Keratinocyte (primary cell): Measurements from ENCODE around the gene SPAG16. TPM values are rescaled to one million over a fixed set of nuclear protein-coding genes. Genes with fewer than 3 reads are reported as not detected.

Experiments used
- DNase-seq: peaks from one replicate; pipeline ENCODE4 v3.0.0-alpha.2; 2011; ENCODE audit warnings: low read depth, missing footprints, low spot score
- FAIRE-seq: peaks from 2 replicates; lab custom pipeline; 2011; peaks lifted over from hg19 to GRCh38; lab: Jason Lieb, UNC
- H2AFZ ChIP-seq: 2 replicates; pipeline ENCODE4 v1.6.0; 2012; ENCODE audit warnings: low read length, control low read depth, inconsistent platforms; ENCODE audit not compliant: control insufficient read depth
- H3K27ac ChIP-seq: 2 replicates; pipeline ENCODE4 v1.5.1; 2011; ENCODE audit warnings: low read length; ENCODE audit not compliant: control insufficient read depth, insufficient read depth
- H3K27me3 ChIP-seq: 3 replicates; pipeline ENCODE4 v1.6.0; 2011; ENCODE audit warnings: low read length; ENCODE audit not compliant: control insufficient read depth, insufficient read depth; ENCODE audit errors: extremely low read depth
- H3K36me3 ChIP-seq, 2 experiments: 2 replicates in 1 of 2; 3 replicates in 1 of 2; pipeline ENCODE4 v1.5.1; 2011; ENCODE audit warnings: low read length in 2 of 2, mild to moderate bottlenecking in 1 of 2; ENCODE audit not compliant: control insufficient read depth in 2 of 2, insufficient read depth in 2 of 2; ENCODE audit errors: extremely low read depth in 1 of 2
- H3K4me1 ChIP-seq: 3 replicates; pipeline ENCODE4 v1.5.1; 2011; ENCODE audit warnings: low read length; ENCODE audit not compliant: control insufficient read depth, insufficient read depth; ENCODE audit errors: extremely low read depth
- H3K4me2 ChIP-seq: 3 replicates; pipeline ENCODE4 v1.6.0; 2011; ENCODE audit warnings: low read depth, low read length; ENCODE audit not compliant: control insufficient read depth, insufficient read depth; ENCODE audit errors: extremely low read depth
- H3K4me3 ChIP-seq, 3 experiments: fragments of 200-600 bp in 1 of 3; sonication (generic) in 1 of 3; 2 replicates in 2 of 3; 3 replicates in 1 of 3; pipeline ENCODE4 v1.5.1; 2011 to 2016; ENCODE audit warnings: low read length in 3 of 3, mild to moderate bottlenecking in 3 of 3, control low read depth in 2 of 3, inconsistent platforms in 1 of 3, low read depth in 1 of 3, mixed read lengths in 1 of 3, mixed run types in 1 of 3, moderate library complexity in 1 of 3; ENCODE audit not compliant: control insufficient read depth in 2 of 3, insufficient read depth in 2 of 3; ENCODE audit errors: extremely low read depth in 1 of 3
- H3K79me2 ChIP-seq: 2 replicates; pipeline ENCODE4 v1.6.0; 2012; ENCODE audit warnings: low read length; ENCODE audit not compliant: control insufficient read depth, insufficient read depth
- H3K9ac ChIP-seq: 3 replicates; pipeline ENCODE4 v1.6.0; 2011; ENCODE audit warnings: low read length; ENCODE audit not compliant: control insufficient read depth, insufficient read depth; ENCODE audit errors: extremely low read depth
- H3K9me1 ChIP-seq: 3 replicates; pipeline ENCODE4 v1.6.0; 2011; ENCODE audit warnings: low read length; ENCODE audit not compliant: control insufficient read depth, insufficient read depth; ENCODE audit errors: extremely low read depth
- H3K9me3 ChIP-seq: 2 replicates; pipeline ENCODE4 v1.5.1; 2012; ENCODE audit warnings: low read depth, low read length; ENCODE audit not compliant: control insufficient read depth
- H4K20me1 ChIP-seq: 3 replicates; pipeline ENCODE4 v1.6.0; 2011; ENCODE audit warnings: low read length; ENCODE audit not compliant: control insufficient read depth, insufficient read depth; ENCODE audit errors: extremely low read depth
- CTCF ChIP-seq, 3 experiments: IDR thresholded peaks in 1 of 3; conservative IDR thresholded peaks in 1 of 3; optimal IDR thresholded peaks in 1 of 3; 2 replicates in 2 of 3; 3 replicates in 1 of 3; pipeline versions ENCODE3 to v1.5.1; 2011; ENCODE audit warnings: low read length in 3 of 3, mild to moderate bottlenecking in 3 of 3, moderate library complexity in 2 of 3, control low read depth in 1 of 3, inconsistent platforms in 1 of 3; ENCODE audit not compliant: insufficient read depth in 2 of 3; ENCODE audit errors: extremely low read depth in 1 of 3
- EZH2 ChIP-seq: IDR thresholded peaks from one replicate; pipeline ENCODE4 v1.6.1; 2012; ENCODE audit warnings: inconsistent platforms, mild to moderate bottlenecking, low read length, moderate library complexity
- dilution Hi-C: fragments of 300-500 bp; cut with MboI; formaldehyde crosslinking; loops from one replicate; pipeline ENCODE4 v1.7.0; 2020; ENCODE audit warnings: low sequenced_read_pairs; ENCODE audit not compliant: extremely low pct_ligation_motif_present
- polyA plus RNA-seq, 5 experiments: library from polyadenylated mRNA; depleted of rRNA in 3 of 5; stranded (reverse) in 3 of 5; stranded (forward) in 1 of 5; unstranded in 1 of 5; fragments of >200 nt; gene quantifications; 1 replicate in 1 of 5; 2 replicates in 3 of 5; 3 replicates in 1 of 5; pipeline versions ENCODE4 v1.2.1 to v1.2.3, GENCODE V29; 2011 to 2012; ENCODE audit warnings: missing spikeins in 2 of 5, low read depth in 1 of 5, low replicate concordance in 1 of 5

Gene SPAG16
- polyA plus RNA-seq, 1 donor (not counting 4 experiments of a cell fraction or from before 2014, with no cell fraction given): 19.6 TPM

GRCh38 chr2:213420828-213421385, 136.6 kb downstream of the SPAG16 start:
- H3K36me3 ChIP-seq: no peaks in the 10 kb centered on the region
- no peak for DNase-seq
- H3K9ac ChIP-seq: no peak overlapping the region
- TF ChIP-seq EZH2: no peak
- no peak for TF ChIP-seq CTCF (optimal IDR thresholded peaks at IDR 0.05 in 1 of 3, IDR thresholded peaks at IDR 0.05 in 1 of 3, conservative IDR thresholded peaks at IDR 0.05 in 1 of 3; ENCODE audit: extremely low read depth in 1 of 3, insufficient read depth in 2 of 3, low read length in 3 of 3)
- H3K4me1 ChIP-seq: no peaks in the 10 kb centered on the region
- H3K4me2 ChIP-seq: no peak overlapping the region
- H3K27me3 ChIP-seq: no peaks in the 10 kb centered on the region
- H3K79me2 ChIP-seq: no peaks in the 10 kb centered on the region
- no peak overlapping the region for H3K4me3 ChIP-seq
- no peak overlapping the region for H2AFZ ChIP-seq
- no peaks in the 10 kb centered on the region for H4K20me1 ChIP-seq
- H3K9me1 ChIP-seq: no peaks in the 10 kb centered on the region
- H3K27ac ChIP-seq: no peak overlapping the region
- dilution Hi-C loops: no loop called here
- no peak for FAIRE-seq
- no peaks in the 10 kb centered on the region for H3K9me3 ChIP-seq

GRCh38 chr2:213422211-213422610, 137.9 kb downstream of the SPAG16 start:
- H4K20me1 ChIP-seq: no peaks in the 10 kb centered on the region
- H3K27me3 ChIP-seq: no peaks in the 10 kb centered on the region
- H3K9me3 ChIP-seq: no peaks in the 10 kb centered on the region
- H3K79me2 ChIP-seq: no peaks in the 10 kb centered on the region
- no peak for DNase-seq
- dilution Hi-C loops: no loop called here
- no peak overlapping the region for H2AFZ ChIP-seq
- H3K4me3 ChIP-seq: no peak overlapping the region
- H3K27ac ChIP-seq: no peak overlapping the region
- H3K9ac ChIP-seq: no peak overlapping the region
- no peak overlapping the region for H3K4me2 ChIP-seq
- no peak for TF ChIP-seq EZH2
- TF ChIP-seq CTCF (optimal IDR thresholded peaks at IDR 0.05 in 1 of 3, IDR thresholded peaks at IDR 0.05 in 1 of 3, conservative IDR thresholded peaks at IDR 0.05 in 1 of 3; ENCODE audit: extremely low read depth in 1 of 3, insufficient read depth in 2 of 3, low read length in 3 of 3): no peak
- H3K9me1 ChIP-seq: no peaks in the 10 kb centered on the region
- no peaks in the 10 kb centered on the region for H3K4me1 ChIP-seq
- H3K36me3 ChIP-seq: no peaks in the 10 kb centered on the region
- FAIRE-seq: no peak
